B cell (primary cell): ENCODE measurements around the gene FBXL4. TPM values are rescaled to one million over a fixed set of nuclear protein-coding genes. Genes with fewer than 3 reads are reported as not detected.

ENCODE experiments used
- ATAC-seq: fragments of 200-7000 bp; cut with Tn5 transposase; one replicate; pipeline ENCODE4 v1.10.0; 2021; ENCODE audit warnings: low read depth, mild to moderate bottlenecking, moderate number of reproducible peaks, moderate library complexity
- CTCF ChIA-PET: fragments of 350-600 bp; sonication (Branson Sonifier 250); formaldehyde crosslinking; loops from one replicate; lab custom pipeline; 2021; ENCODE audit warnings: antibody characterized with exemption, inconsistent platforms; lab: Charles Lee
- POLR2A ChIA-PET: fragments of 350-600 bp; sonication (Branson Sonifier 250); formaldehyde crosslinking; loops from one replicate; lab custom pipeline; 2021; ENCODE audit warnings: antibody characterized with exemption; lab: Charles Lee
- DNase-seq: peaks from one replicate; pipeline ENCODE4 v3.0.0; 2013
- H2AFZ ChIP-seq: 2 replicates; pipeline ENCODE4 v1.6.1; 2012; ENCODE audit warnings: mild to moderate bottlenecking, low read depth, low read length; ENCODE audit not compliant: insufficient read depth, poor library complexity, severe bottlenecking
- H3K27ac ChIP-seq, 2 donors: 1 replicate in 1 of 2; 2 replicates in 1 of 2; pipeline ENCODE4 v1.5.1; 2012 to 2013; ENCODE audit warnings: low read length in 2 of 2, mild to moderate bottlenecking in 2 of 2, moderate library complexity in 1 of 2
- H3K27me3 ChIP-seq, 4 experiments: fragments of 200-600 bp in 1 of 4; sonication (generic) in 1 of 4; replicated peaks in 1 of 4; 1 replicate in 2 of 4; 2 replicates in 2 of 4; pipeline versions ENCODE4 v1.6.1 to v1.7.0; 2013 to 2016; ENCODE audit warnings: low read length in 3 of 4, mild to moderate bottlenecking in 2 of 4, mixed read lengths in 1 of 4, moderate library complexity in 1 of 4; ENCODE audit not compliant: insufficient read depth in 4 of 4, control insufficient read depth in 3 of 4; ENCODE audit errors: control extremely low read depth in 1 of 4
- H3K36me3 ChIP-seq, 2 experiments: replicated peaks in 1 of 2; 1 replicate in 1 of 2; 2 replicates in 1 of 2; pipeline versions ENCODE4 v1.6.1 to v1.7.1; 2013; ENCODE audit warnings: low read length in 1 of 2; ENCODE audit not compliant: insufficient read depth in 2 of 2, control insufficient read depth in 1 of 2; ENCODE audit errors: control extremely low read depth in 1 of 2, extremely low read depth in 1 of 2
- H3K4me1 ChIP-seq, 2 donors: fragments of 200-600 bp in 1 of 2; sonication (generic) in 1 of 2; 1 replicate in 1 of 2; 2 replicates in 1 of 2; pipeline versions ENCODE4 v1.5.1 to v1.6.1; 2013 to 2017; ENCODE audit warnings: low read length in 2 of 2; ENCODE audit not compliant: control insufficient read depth in 2 of 2, insufficient read depth in 2 of 2
- H3K4me2 ChIP-seq: replicated peaks from 2 replicates; pipeline ENCODE3; 2012; ENCODE audit warnings: mild to moderate bottlenecking, low read depth, low read length; ENCODE audit not compliant: poor library complexity, severe bottlenecking
- H3K4me3 ChIP-seq, 5 experiments: fragments of 200-600 bp in 1 of 5; sonication (generic) in 1 of 5; 1 replicate in 3 of 5; 2 replicates in 2 of 5; pipeline versions ENCODE4 v1.5.1 to v1.7.0; 2011 to 2016; ENCODE audit warnings: low read length in 4 of 5, mild to moderate bottlenecking in 4 of 5, low read depth in 2 of 5, control low read depth in 1 of 5, moderate library complexity in 1 of 5; ENCODE audit not compliant: insufficient read depth in 1 of 5; ENCODE audit errors: control extremely low read depth in 1 of 5, extremely low read depth in 1 of 5
- H3K79me2 ChIP-seq: fragments of 200-600 bp; sonication (generic); one replicate; pipeline ENCODE4 v1.6.0; 2016; ENCODE audit warnings: low read length; ENCODE audit not compliant: control insufficient read depth, insufficient read depth
- H3K9ac ChIP-seq: fragments of 200-600 bp; sonication (generic); 2 replicates; pipeline ENCODE4 v1.6.1; 2017; ENCODE audit warnings: mild to moderate bottlenecking, low read length, moderate library complexity
- H3K9me3 ChIP-seq, 3 donors: one replicate each; pipeline versions ENCODE4 v1.6.1 to v1.7.1; 2013; ENCODE audit warnings: low read length in 2 of 3; ENCODE audit not compliant: control insufficient read depth in 2 of 3, insufficient read depth in 1 of 3; ENCODE audit errors: control extremely low read depth in 1 of 3
- H4K20me1 ChIP-seq: 2 replicates; pipeline ENCODE4 v1.6.0; 2012; ENCODE audit warnings: mild to moderate bottlenecking, low read length; ENCODE audit not compliant: insufficient read depth, control insufficient read depth, poor library complexity, severe bottlenecking
- H3K27ac Mint-ChIP-seq: one replicate; pipeline ENCODE4 v1.8.0; 2021; ENCODE audit warnings: mixed read lengths
- H3K27me3 Mint-ChIP-seq: one replicate; pipeline ENCODE4 v1.8.0; 2021; ENCODE audit warnings: mixed read lengths
- H3K4me1 Mint-ChIP-seq: one replicate; pipeline ENCODE4 v1.8.0; 2021; ENCODE audit warnings: mixed read lengths
- H3K4me3 Mint-ChIP-seq: one replicate; pipeline ENCODE4 v1.8.0; 2021; ENCODE audit warnings: mixed read lengths
- H3K9me3 Mint-ChIP-seq: one replicate; pipeline ENCODE4 v1.8.0; 2022; ENCODE audit warnings: mixed read lengths; ENCODE audit not compliant: insufficient read depth
- CTCF ChIP-seq: fragments of 200-600 bp; IDR thresholded peaks from one replicate; pipeline ENCODE4 v1.8.0; 2022; ENCODE audit warnings: antibody characterized with exemption, mild to moderate bottlenecking
- EZH2 ChIP-seq: IDR thresholded peaks from 2 replicates; pipeline ENCODE4 v1.6.1; 2012; ENCODE audit warnings: borderline replicate concordance, low read depth, mild to moderate bottlenecking, moderate library complexity, low read length; ENCODE audit not compliant: insufficient read depth, poor library complexity, severe bottlenecking
- WGBS: methylation state at CpG from one replicate; pipeline ENCODE4 v1.1.5; 2013; ENCODE audit warnings: missing lambda C conversion rate; ENCODE audit not compliant: insufficient coverage; 5-methylcytosine and 5-hydroxymethylcytosine counted together
- intact Hi-C: fragments of 100-400 bp; cut with micrococcal nuclease; formaldehyde crosslinking; loops from one replicate; pipeline ENCODE4 v1.10.0; 2022
- polyA plus RNA-seq: library from polyadenylated mRNA; depleted of rRNA; stranded (reverse); fragments of >200 nt; gene quantifications from 2 replicates; pipeline ENCODE4 v1.2.3, GENCODE V29; 2012
- total RNA-seq, 2 donors: library from RNA; stranded (reverse); fragments of 120-200 nt in 1 of 2; gene quantifications; 1 replicate in 1 of 2; 2 replicates in 1 of 2; pipeline versions ENCODE4 v1.2.3 to v1.2.4, GENCODE V29; 2013 to 2022

Gene FBXL4
- total and polyA plus RNA-seq, 2 donors (not counting 1 experiment from before 2014, with no cell fraction given) = 9.2 to 22.0 TPM

DNA sequence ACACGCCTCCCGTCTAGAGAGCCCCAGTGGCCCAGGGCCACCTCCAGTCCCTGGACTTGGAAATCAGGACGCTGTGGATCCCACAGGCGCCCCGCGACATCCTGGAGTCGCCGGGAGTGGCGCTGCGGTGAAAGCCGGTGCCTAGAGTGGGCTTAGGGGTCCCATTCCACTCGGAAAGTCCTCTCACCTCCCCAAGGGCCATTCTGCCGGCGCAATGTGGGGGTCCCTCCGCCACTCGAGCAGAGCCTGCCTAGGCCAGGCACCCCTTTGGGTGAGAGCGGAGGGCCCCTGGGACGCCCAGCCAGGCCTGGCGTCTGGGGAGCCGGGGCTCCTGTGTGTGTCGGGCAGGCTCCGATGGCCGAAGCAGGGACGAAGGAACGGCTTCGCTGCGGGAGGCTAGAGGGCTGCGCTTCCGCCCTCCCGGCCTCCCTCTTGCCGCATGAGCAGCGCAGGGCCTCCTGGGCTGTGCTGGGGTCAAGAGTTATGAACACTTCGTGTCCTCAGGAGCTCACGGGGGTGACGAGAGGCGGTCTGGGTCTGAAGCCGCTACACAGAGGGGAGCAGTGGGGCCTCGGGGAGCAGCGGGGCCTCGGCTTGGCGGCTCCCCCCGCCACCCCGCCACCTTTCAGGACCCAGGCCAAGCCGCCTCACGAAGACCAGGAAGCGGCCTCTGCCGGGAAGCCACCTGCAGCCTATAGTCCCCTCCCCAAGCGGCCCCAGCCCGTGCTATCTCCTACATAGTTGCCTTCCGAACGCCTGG lies 99.8 kb downstream of the FBXL4 start:
- DNase-seq (peak; percentile 37), ATAC-seq (no peak)
- Histone ChIP-seq H3K27me3 (peaks cover 0 to 64% (median 54%) of the 10 kb centered on the region in 4 experiments), H4K20me1 (no peaks in the 10 kb centered on the region), H3K9me3 (peaks cover 0 to 23% (median 0%) of the 10 kb centered on the region in 3 donors), H3K9ac (peak overlapping the region; percentile 7), H3K27ac (no peak overlapping the region), H3K36me3 (no peaks in the 10 kb centered on the region), H3K4me2 (peak overlapping the region; percentile 59), H3K79me2 (no peaks in the 10 kb centered on the region), H2AFZ (no peak overlapping the region), H3K4me1 (peaks cover 35 to 51% of the 10 kb centered on the region in 2 donors), H3K4me3 (peak overlapping the region in 1 of 5 experiments; percentile 10)
- Mint-ChIP-seq H3K27me3 (peaks cover 55% of the 10 kb centered on the region), H3K9me3 (no peaks in the 10 kb centered on the region), H3K4me1 (peaks cover 30% of the 10 kb centered on the region), H3K4me3 (peak overlapping the region; percentile 23), H3K27ac (no peak overlapping the region)
- intact Hi-C loops = loop anchor here (5.0 kb wide), 1 partner anchor 99 kb away; the partner anchor contains the start of gene FBXL4
- POLR2A ChIA-PET = no interaction called here
- 7% methylated on average over 51 of the region's 51 CpGs for WGBS
- TF ChIP-seq EZH2 (no peak), CTCF (no peak)
- CTCF ChIA-PET = no interaction called here

- ATAC-seq = no peak
- no peak overlapping the region for H3K27ac Mint-ChIP-seq
- no peaks in the 10 kb centered on the region for H3K79me2 ChIP-seq
- no peak overlapping the region for H3K27ac ChIP-seq
- peaks cover 0 to 28% (median 0%) of the 10 kb centered on the region in 3 donors for H3K9me3 ChIP-seq
- CTCF ChIA-PET = interaction anchor here (1.3 kb wide), 1 partner anchor 1351 kb away, joined by 4 read pairs; no protein-coding TSS in a partner anchor
- H3K4me1 ChIP-seq = peaks cover 39 to 54% of the 10 kb centered on the region in 2 donors
- no peaks in the 10 kb centered on the region for H4K20me1 ChIP-seq
- TF ChIP-seq EZH2 (no peak), CTCF (no peak)
- H3K4me1 Mint-ChIP-seq = peaks cover 33% of the 10 kb centered on the region
- peak overlapping the region; percentile 59 for H3K4me2 ChIP-seq
- intact Hi-C loops = loop anchor here (5.0 kb wide), 1 partner anchor 100 kb away; the partner anchor contains the start of gene FBXL4
- POLR2A ChIA-PET = no interaction called here
- no peaks in the 10 kb centered on the region for H3K9me3 Mint-ChIP-seq
- peaks cover 0 to 69% (median 59%) of the 10 kb centered on the region in 4 experiments for H3K27me3 ChIP-seq
- peak overlapping the region; percentile 23 for H3K4me3 Mint-ChIP-seq
- no peak overlapping the region for H3K4me3 ChIP-seq
- H3K36me3 ChIP-seq = no peaks in the 10 kb centered on the region
- H3K9ac ChIP-seq = no peak overlapping the region
- peaks cover 58% of the 10 kb centered on the region for H3K27me3 Mint-ChIP-seq
- 17% methylated on average over 9 of the region's 11 CpGs for WGBS
- H2AFZ ChIP-seq = no peak overlapping the region
- peak; percentile 22 for DNase-seq
These were observed 100.3 kb downstream of the FBXL4 start for GRCh38 chr6:98847416-98847778.
